ENCODE measurements around the gene NWD2. TPM values are rescaled to one million over a fixed set of nuclear protein-coding genes. Genes with fewer than 3 reads are reported as not detected.

The NWD2 gene
- total and polyA plus RNA-seq, 12 donors = under 0.01 to 0.91 (median 0.04) TPM; not detected in 4

DNA sequence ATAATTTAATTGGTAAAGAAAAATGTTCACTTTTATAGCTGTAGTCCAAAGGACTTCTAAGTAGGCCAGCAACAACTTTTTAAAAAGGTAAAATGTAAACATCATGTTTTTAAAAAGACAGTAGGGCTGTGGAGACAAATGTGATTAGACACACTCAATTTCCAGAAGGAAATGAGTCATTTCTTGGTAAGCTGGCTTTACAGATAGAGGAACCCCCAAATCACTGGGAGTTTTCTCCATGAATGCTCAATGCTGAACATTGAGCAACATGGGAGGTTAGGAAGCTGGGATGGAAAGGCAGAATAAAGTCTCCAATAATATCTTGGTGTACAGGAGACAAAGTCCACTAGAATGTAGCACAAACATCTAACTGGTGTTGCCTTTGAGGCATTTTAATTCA, 121.3 kb downstream of the NWD2 start:
- H3K9me3 ChIP-seq (replicated peaks in 1 of 3) = no peaks in the 10 kb centered on the region
- no peaks in the 10 kb centered on the region for H3K36me3 ChIP-seq (replicated peaks in 1 of 2)
- H3K4me3 ChIP-seq = no peak overlapping the region
- no peak for DNase-seq
- no peaks in the 10 kb centered on the region for H3K27me3 ChIP-seq
- no peaks in the 10 kb centered on the region for H3K4me1 ChIP-seq (replicated peaks in 1 of 2)
- intact Hi-C loops (cut with DNase I) = no loop called here
- TF ChIP-seq, protein P1, sequence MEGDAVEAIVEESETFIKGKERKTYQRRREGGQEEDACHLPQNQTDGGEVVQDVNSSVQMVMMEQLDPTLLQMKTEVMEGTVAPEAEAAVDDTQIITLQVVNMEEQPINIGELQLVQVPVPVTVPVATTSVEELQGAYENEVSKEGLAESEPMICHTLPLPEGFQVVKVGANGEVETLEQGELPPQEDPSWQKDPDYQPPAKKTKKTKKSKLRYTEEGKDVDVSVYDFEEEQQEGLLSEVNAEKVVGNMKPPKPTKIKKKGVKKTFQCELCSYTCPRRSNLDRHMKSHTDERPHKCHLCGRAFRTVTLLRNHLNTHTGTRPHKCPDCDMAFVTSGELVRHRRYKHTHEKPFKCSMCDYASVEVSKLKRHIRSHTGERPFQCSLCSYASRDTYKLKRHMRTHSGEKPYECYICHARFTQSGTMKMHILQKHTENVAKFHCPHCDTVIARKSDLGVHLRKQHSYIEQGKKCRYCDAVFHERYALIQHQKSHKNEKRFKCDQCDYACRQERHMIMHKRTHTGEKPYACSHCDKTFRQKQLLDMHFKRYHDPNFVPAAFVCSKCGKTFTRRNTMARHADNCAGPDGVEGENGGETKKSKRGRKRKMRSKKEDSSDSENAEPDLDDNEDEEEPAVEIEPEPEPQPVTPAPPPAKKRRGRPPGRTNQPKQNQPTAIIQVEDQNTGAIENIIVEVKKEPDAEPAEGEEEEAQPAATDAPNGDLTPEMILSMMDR (IDR thresholded peaks at IDR 0.05) = no peak
- TF ChIP-seq POLR2A (IDR thresholded peaks at IDR 0.05) = no peak
- H3K27ac ChIP-seq = no peak overlapping the region

DNA sequence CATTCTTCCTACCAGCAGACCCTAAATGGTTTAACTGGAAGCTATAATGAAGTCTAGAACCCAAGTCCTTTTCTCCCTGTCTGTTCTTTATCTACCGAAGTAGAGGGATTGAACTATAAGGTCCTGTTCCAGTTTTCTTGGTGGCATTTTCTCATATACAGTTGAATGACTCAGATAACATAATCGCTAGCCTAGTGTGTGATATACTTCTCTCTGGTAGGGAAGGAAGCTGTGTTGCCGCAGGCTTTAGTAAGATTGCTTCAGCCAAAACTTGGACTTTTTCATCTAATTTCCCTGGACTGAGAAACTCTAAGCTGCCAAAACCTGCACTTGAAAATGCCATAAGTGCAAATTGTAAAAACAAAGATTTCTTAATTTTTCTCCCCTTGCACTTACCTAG, 123.4 kb downstream of the NWD2 start:
- no peaks in the 10 kb centered on the region for H3K4me1 ChIP-seq (replicated peaks in 1 of 2)
- H3K27me3 ChIP-seq = no peaks in the 10 kb centered on the region
- 68 to 90% (median 72%) methylated on average over 3 of the region's 3 CpGs for WGBS, 4 donors
- TF ChIP-seq, protein P1 (IDR thresholded peaks at IDR 0.05) = no peak
- TF ChIP-seq POLR2A (IDR thresholded peaks at IDR 0.05) = no peak
- intact Hi-C loops (cut with DNase I) = no loop called here
- no peak for DNase-seq
- H3K27ac ChIP-seq = no peak overlapping the region
- H3K4me3 ChIP-seq = no peak overlapping the region
- H3K36me3 ChIP-seq (replicated peaks in 1 of 2) = no peaks in the 10 kb centered on the region
- no peaks in the 10 kb centered on the region for H3K9me3 ChIP-seq (replicated peaks in 1 of 3)

DNA sequence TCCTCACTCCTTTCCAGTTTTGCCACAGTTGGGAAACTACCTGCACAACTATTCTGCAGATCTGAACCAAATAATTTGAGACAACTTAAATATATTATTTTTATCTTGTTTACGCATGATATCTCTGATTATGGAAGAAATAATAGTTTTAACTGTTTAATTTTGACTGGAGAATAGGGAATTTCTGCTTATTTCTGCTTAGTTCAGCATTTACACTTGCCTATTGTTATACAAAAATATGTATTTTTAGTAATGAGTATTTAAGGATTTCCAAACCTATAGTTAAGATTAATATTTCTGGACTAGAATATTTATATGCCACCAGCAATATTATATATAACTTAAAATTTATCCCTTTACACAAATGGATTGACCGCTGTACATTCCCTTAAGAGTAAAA, 125.5 kb downstream of the NWD2 start:
- Histone ChIP-seq H3K9me3 (replicated peaks in 1 of 3) (no peaks in the 10 kb centered on the region), H3K27ac (no peak overlapping the region), H3K4me3 (no peak overlapping the region), H3K36me3 (replicated peaks in 1 of 2) (no peaks in the 10 kb centered on the region), H3K27me3 (no peaks in the 10 kb centered on the region), H3K4me1 (replicated peaks in 1 of 2) (no peaks in the 10 kb centered on the region)
- no peak for TF ChIP-seq POLR2A (IDR thresholded peaks at IDR 0.05)
- TF ChIP-seq, protein P1 (IDR thresholded peaks at IDR 0.05) = no peak
- intact Hi-C loops (cut with DNase I) = no loop called here
- DNase-seq = no peak
- WGBS, 4 donors = 82 to 88% (median 85%) methylated on average over 2 of the region's 2 CpGs

DNA sequence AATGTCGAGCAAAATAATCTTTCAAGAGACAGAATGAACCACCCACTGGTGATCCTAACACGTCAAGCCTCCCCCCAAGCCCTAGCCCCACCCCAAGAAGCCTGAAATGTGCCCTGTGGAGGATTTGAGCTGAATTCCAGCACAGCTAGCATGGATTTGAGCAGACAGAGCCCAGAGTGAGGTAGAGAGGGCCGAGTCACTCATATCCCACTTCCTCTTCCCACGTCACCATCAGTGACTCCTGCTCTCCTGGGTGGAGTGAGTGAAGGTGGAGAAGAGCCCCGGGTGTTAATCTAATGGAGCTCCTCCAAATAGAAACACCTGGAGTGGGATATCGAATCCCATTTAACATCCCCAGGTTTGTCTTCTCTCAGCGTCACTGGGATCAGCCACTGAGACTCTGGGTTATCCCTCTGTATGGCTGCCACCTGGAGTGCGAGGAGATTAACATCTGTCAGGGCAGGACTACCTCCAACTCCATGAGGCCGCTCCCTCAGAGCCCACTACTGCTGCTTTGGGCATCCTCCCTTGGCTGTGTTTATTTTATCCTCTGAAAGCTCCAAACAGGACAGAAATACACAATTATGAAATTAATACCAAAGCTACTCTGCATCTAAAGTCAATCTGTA, 136.6 kb downstream of the NWD2 start:
- Histone ChIP-seq H3K27me3 (no peaks in the 10 kb centered on the region), H3K27ac (no peak overlapping the region), H3K9me3 (replicated peaks in 1 of 3) (no peaks in the 10 kb centered on the region), H3K4me3 (no peak overlapping the region), H3K36me3 (replicated peaks in 1 of 2) (no peaks in the 10 kb centered on the region), H3K4me1 (replicated peaks in 1 of 2) (no peaks in the 10 kb centered on the region)
- no peak for TF ChIP-seq POLR2A (IDR thresholded peaks at IDR 0.05)
- TF ChIP-seq, protein P1 (IDR thresholded peaks at IDR 0.05) = no peak
- DNase-seq = no peak
- WGBS, 4 donors = 55 to 63% (median 60%) methylated on average over 9 of the region's 9 CpGs
- intact Hi-C loops (cut with DNase I) = no loop called here

All from adrenal gland (tissue), 12 donors.